AG04450 (cell line): ENCODE results near the gene NOL4L. TPM values are rescaled to one million over a fixed set of nuclear protein-coding genes. Genes with fewer than 3 reads are reported as not detected.

Experiments
- CTCF ChIA-PET: fragments of 300-600, 350-600 bp; formaldehyde crosslinking; extraction: SDS; loops from one replicate; lab custom pipeline; 2022; ENCODE audit warnings: antibody characterized with exemption, inconsistent platforms; lab: Charles Lee
- POLR2A ChIA-PET: fragments of 350-600 bp; formaldehyde crosslinking; extraction: SDS; loops from one replicate; lab custom pipeline; 2021; ENCODE audit warnings: antibody characterized with exemption, inconsistent platforms; lab: Yijun Ruan, JAX
- DNase-seq: peaks from one replicate; pipeline ENCODE4 v3.0.0-alpha.2; 2011; ENCODE audit warnings: low read depth, low spot score
- H3K27ac ChIP-seq: one replicate; pipeline ENCODE4 v1.5.1; 2012; ENCODE audit warnings: low read depth, low read length, control low read depth
- H3K27me3 ChIP-seq: one replicate; pipeline ENCODE4 v1.6.0; 2012; ENCODE audit warnings: low read length; ENCODE audit not compliant: control insufficient read depth, insufficient read depth
- H3K4me3 ChIP-seq: 2 replicates; pipeline ENCODE4 v1.5.1; 2011; ENCODE audit warnings: mild to moderate bottlenecking, low read depth, low read length, control low read depth
- H3K9me3 ChIP-seq: 2 replicates; pipeline ENCODE4 v1.5.1; 2012; ENCODE audit warnings: low read length; ENCODE audit not compliant: control insufficient read depth, insufficient read depth
- polyA plus RNA-seq: library from polyadenylated mRNA; depleted of rRNA; stranded (reverse); fragments of >200 nt; gene quantifications from 2 replicates; pipeline ENCODE4 v1.2.3, GENCODE V29; 2011
- TF ChIP-seq, protein P1 (sequence below): IDR thresholded peaks from 2 replicates; pipeline ENCODE4 v1.5.1; 2011; ENCODE audit warnings: low read depth, low read length, control low read depth, inconsistent platforms

NOL4L gene
- polyA plus RNA-seq, 1 experiment: 6.7 TPM

DNA sequence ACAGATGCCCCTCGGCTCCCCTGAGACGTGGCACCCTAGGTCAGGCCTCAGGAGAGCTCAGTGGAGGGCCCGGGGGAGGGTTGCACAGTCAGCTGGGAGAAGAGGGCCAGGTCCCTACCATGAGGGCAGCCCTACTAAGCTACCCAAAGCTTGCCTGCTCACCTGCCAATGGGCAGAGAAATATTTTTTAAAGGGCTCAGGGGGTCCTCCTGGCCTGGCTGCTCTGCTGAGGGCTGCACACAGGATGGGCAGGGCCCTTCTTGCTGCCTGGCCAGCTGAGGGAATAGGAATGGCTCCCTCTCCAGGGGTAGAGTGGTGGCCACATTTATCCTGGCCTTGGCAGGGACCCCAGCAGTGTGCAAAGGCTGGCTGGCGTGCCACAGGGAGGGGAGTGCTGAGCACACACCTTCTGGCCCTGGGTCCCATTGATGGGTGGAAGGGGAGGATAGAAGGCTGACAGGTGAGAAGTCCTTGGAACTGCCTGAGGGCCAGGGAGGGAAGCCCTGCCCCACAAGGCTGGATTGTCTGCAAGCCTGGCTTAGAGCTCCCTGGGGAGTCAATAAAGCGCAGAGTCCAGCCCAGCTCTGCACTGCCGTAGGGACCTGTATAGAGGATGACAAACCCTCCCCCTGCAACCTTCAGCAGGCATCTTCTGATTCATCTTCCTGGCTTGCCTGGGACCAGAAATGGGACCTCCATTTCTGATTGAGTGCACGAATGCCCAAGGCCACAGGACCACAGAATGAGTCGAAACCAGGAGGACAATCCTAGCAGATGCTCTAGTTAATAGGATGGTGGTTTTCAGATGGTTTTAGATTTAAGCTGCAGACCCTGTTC, 62.1 kb downstream of the NOL4L start:
- no peaks in the 10 kb centered on the region for H3K9me3 ChIP-seq
- H3K4me3 ChIP-seq: no peak overlapping the region
- DNase-seq: no peak
- CTCF ChIA-PET: interaction anchor here (0.6 to 11.4 kb wide), 8 partner anchors 9 to 256 kb away, joined by 3 to 242 read pairs (median 4); no protein-coding TSS in a partner anchor
- TF ChIP-seq, protein P1, sequence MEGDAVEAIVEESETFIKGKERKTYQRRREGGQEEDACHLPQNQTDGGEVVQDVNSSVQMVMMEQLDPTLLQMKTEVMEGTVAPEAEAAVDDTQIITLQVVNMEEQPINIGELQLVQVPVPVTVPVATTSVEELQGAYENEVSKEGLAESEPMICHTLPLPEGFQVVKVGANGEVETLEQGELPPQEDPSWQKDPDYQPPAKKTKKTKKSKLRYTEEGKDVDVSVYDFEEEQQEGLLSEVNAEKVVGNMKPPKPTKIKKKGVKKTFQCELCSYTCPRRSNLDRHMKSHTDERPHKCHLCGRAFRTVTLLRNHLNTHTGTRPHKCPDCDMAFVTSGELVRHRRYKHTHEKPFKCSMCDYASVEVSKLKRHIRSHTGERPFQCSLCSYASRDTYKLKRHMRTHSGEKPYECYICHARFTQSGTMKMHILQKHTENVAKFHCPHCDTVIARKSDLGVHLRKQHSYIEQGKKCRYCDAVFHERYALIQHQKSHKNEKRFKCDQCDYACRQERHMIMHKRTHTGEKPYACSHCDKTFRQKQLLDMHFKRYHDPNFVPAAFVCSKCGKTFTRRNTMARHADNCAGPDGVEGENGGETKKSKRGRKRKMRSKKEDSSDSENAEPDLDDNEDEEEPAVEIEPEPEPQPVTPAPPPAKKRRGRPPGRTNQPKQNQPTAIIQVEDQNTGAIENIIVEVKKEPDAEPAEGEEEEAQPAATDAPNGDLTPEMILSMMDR: no peak
- no peaks in the 10 kb centered on the region for H3K27me3 ChIP-seq
- no peak overlapping the region for H3K27ac ChIP-seq
- POLR2A ChIA-PET: interaction anchor here (2.1 kb wide), 1 partner anchor 130 kb away, joined by 6 read pairs; no protein-coding TSS in a partner anchor

DNA sequence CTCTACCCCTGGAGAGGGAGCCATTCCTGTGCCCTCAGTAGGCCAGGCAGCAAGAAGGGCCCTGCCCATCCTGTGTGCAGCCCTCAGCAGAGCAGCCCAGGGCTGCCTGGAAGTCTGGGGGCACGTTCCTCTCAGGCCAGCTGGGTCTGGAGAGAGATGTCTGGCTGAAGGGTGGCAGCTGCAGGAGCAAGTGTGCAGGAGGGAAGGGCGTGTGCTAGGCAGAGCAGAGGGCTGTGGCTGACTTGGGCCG, 62.7 kb downstream of the NOL4L start:
- no peaks in the 10 kb centered on the region for H3K27me3 ChIP-seq
- H3K27ac ChIP-seq: no peak overlapping the region
- H3K4me3 ChIP-seq: no peak overlapping the region
- POLR2A ChIA-PET: interaction anchor here (0.6 to 2.1 kb wide), 2 partner anchors 130 to 215 kb away, joined by 3 to 6 read pairs; no protein-coding TSS in a partner anchor
- no peak for DNase-seq
- CTCF ChIA-PET: interaction anchor here (0.5 to 11.4 kb wide), 10 partner anchors 8 to 256 kb away, joined by 3 to 242 read pairs (median 4); no protein-coding TSS in a partner anchor
- H3K9me3 ChIP-seq: no peaks in the 10 kb centered on the region
- TF ChIP-seq, protein P1: no peak

DNA sequence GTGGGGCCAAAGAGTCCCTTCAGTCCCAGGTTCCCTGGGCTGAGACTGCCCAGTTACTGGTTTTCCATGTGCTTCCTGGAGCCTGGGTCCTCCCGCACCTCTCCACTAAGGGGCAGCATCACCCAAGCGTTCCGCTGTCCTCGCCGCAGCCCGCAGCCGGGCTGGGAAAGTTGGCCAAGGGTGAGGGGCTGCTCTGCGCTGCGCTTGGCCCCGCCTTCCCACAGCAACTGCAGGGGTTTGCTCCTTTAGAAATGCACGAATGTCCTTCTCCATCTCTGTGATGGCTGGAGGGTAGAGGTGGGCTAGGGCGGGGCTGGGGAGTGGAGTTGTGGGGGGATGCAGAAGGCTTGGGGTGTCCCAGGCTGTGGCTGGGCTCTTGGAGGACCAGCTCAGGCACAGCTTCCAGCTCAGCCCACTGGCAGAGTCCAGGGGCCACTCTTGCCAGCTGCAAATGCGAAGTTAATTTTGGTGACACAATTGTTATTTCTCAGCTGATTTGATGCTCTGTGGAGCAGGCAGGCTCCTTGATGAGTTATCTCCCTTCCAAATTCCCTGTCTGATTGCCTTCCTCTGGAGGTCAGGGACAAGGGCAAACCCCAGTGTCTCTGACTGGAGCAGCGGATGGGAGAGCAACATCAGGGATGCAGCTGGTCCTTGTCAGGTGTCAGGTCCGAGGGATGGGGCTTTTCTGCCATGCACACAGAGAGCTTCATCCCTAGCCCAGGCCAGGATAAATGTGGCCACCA, 63.2 kb downstream of the NOL4L start:
- no peak for DNase-seq
- H3K27me3 ChIP-seq: no peaks in the 10 kb centered on the region
- no peak overlapping the region for H3K27ac ChIP-seq
- POLR2A ChIA-PET: interaction anchor here (0.6 to 2.1 kb wide), 2 partner anchors 131 to 216 kb away, joined by 3 to 6 read pairs; no protein-coding TSS in a partner anchor
- TF ChIP-seq, protein P1: peak; percentile 88
- CTCF ChIA-PET: interaction anchor here (0.5 to 11.4 kb wide), 8 partner anchors 8 to 257 kb away, joined by 3 to 242 read pairs (median 4); no protein-coding TSS in a partner anchor
- H3K4me3 ChIP-seq: no peak overlapping the region
- no peaks in the 10 kb centered on the region; the same call in 1 of the 2 replicates for H3K9me3 ChIP-seq

DNA sequence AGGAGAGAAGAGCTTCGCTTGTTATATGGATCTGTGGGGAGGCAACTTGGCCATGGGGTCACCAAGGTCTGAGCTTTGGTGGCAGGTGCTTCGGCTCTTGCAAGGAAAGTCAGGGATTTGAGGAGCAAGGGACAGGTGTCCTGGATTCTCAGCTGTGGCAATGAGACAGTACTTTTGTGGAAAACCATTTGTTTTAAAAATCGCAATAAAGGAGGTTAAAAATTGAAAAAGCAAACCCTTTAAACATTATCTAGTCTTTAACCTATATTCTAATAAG, 64.3 kb downstream of the NOL4L start:
- POLR2A ChIA-PET: no interaction called here
- H3K27me3 ChIP-seq: no peaks in the 10 kb centered on the region
- no peak overlapping the region for H3K4me3 ChIP-seq
- DNase-seq: no peak
- no peak overlapping the region for H3K27ac ChIP-seq
- TF ChIP-seq, protein P1: no peak
- CTCF ChIA-PET: interaction anchor here (0.6 to 11.4 kb wide), 3 partner anchors 24 to 258 kb away, joined by 5 to 242 read pairs (median 24); no protein-coding TSS in a partner anchor
- no peaks in the 10 kb centered on the region; the same call in 1 of the 2 replicates for H3K9me3 ChIP-seq
